HepG2 (cell line): ENCODE results near the gene ACTN4. TPM values are rescaled to one million over a fixed set of nuclear protein-coding genes. Genes with fewer than 3 reads are reported as not detected.

Experiments used
- ATF7-NPFF ChIP-seq: sonication (generic); formaldehyde crosslinking; IDR thresholded peaks from 2 replicates; pipeline ENCODE4 v1.8.1; 2023; ENCODE audit warnings: mild to moderate bottlenecking, low read depth, missing genetic modification reagents, moderate library complexity
- CREM ChIP-seq, 2 experiments: sonication (generic) in 1 of 2; formaldehyde crosslinking in 1 of 2; IDR thresholded peaks; 2 replicates each; pipeline versions ENCODE4 v1.4.0 to v1.6.1; 2016 to 2020; ENCODE audit warnings: antibody characterized with exemption in 1 of 2, mild to moderate bottlenecking in 1 of 2, missing genetic modification reagents in 1 of 2
- FOXA3 ChIP-seq: IDR thresholded peaks from 2 replicates; pipeline ENCODE4 v1.6.1; 2016; ENCODE audit warnings: missing genetic modification reagents, missing compliant biosample characterization
- GATAD2A ChIP-seq: IDR thresholded peaks from 2 replicates; pipeline ENCODE4 v1.6.1; 2016
- HOXA9 ChIP-seq: sonication (generic); formaldehyde crosslinking; IDR thresholded peaks from 2 replicates; pipeline ENCODE4 v1.8.1; 2022; ENCODE audit warnings: missing genetic modification reagents, mild to moderate bottlenecking, moderate library complexity, borderline replicate concordance
- MTERF4 ChIP-seq: sonication (generic); formaldehyde crosslinking; IDR thresholded peaks from 2 replicates; pipeline ENCODE4 v1.8.0; 2023; ENCODE audit warnings: mild to moderate bottlenecking, missing genetic modification reagents
- NCOA2 ChIP-seq: sonication (generic); formaldehyde crosslinking; IDR thresholded peaks from 2 replicates; pipeline ENCODE4 v1.8.0; 2022; ENCODE audit warnings: inconsistent platforms
- POLR2G ChIP-seq: fragments of 200-400 bp; formaldehyde crosslinking; IDR thresholded peaks from 2 replicates; pipeline ENCODE4 v1.6.1; 2018; ENCODE audit warnings: mild to moderate bottlenecking, low read depth, low read length, moderate library complexity
- RXRB ChIP-seq: IDR thresholded peaks from 2 replicates; pipeline ENCODE4 v1.6.1; 2016; ENCODE audit warnings: borderline replicate concordance, missing genetic modification reagents, missing compliant biosample characterization
- TBX3 ChIP-seq: fragments of 450-650 bp; IDR thresholded peaks from 2 replicates; pipeline ENCODE4 v1.6.1; 2017; ENCODE audit warnings: antibody characterized with exemption, mild to moderate bottlenecking, inconsistent platforms, borderline replicate concordance
- TEAD3 ChIP-seq: optimal IDR thresholded peaks from 2 replicates; pipeline ENCODE3; 2016; ENCODE audit warnings: borderline replicate concordance
- YEATS4 ChIP-seq: sonication (generic); formaldehyde crosslinking; IDR thresholded peaks from 2 replicates; pipeline ENCODE4 v1.4.0; 2020; ENCODE audit warnings: missing genetic modification reagents, borderline replicate concordance
- ZBTB39 ChIP-seq: sonication (generic); formaldehyde crosslinking; IDR thresholded peaks from 2 replicates; pipeline ENCODE4 v1.5.0; 2020; ENCODE audit warnings: missing genetic modification reagents
- ZNF10 ChIP-seq: sonication (generic); formaldehyde crosslinking; IDR thresholded peaks from 2 replicates; pipeline ENCODE4 v1.4.0; 2020; ENCODE audit warnings: mild to moderate bottlenecking, low read depth, missing genetic modification reagents, borderline replicate concordance
- ZNF253 ChIP-seq: sonication (generic); formaldehyde crosslinking; IDR thresholded peaks from 2 replicates; pipeline ENCODE4 v1.8.0; 2022; ENCODE audit warnings: mild to moderate bottlenecking, missing genetic modification reagents, borderline replicate concordance
- ZNF264 ChIP-seq: sonication (generic); formaldehyde crosslinking; IDR thresholded peaks from 2 replicates; pipeline ENCODE4 v1.4.0; 2020; ENCODE audit warnings: missing genetic modification reagents
- ZNF30 ChIP-seq: sonication (generic); formaldehyde crosslinking; IDR thresholded peaks from 2 replicates; pipeline ENCODE4 v1.5.0; 2020; ENCODE audit warnings: mild to moderate bottlenecking, missing genetic modification reagents
- ZNF337 ChIP-seq: sonication (generic); formaldehyde crosslinking; IDR thresholded peaks from 2 replicates; pipeline ENCODE4 v1.5.1; 2020; ENCODE audit warnings: missing genetic modification reagents, low read depth, mild to moderate bottlenecking, borderline replicate concordance
- ZNF33A ChIP-seq: sonication (generic); formaldehyde crosslinking; IDR thresholded peaks from 2 replicates; pipeline ENCODE4 v1.5.1; 2020; ENCODE audit warnings: missing genetic modification reagents, mild to moderate bottlenecking, moderate library complexity, borderline replicate concordance
- ZNF547 ChIP-seq: sonication (generic); formaldehyde crosslinking; IDR thresholded peaks from 2 replicates; pipeline ENCODE4 v1.5.1; 2020; ENCODE audit warnings: mild to moderate bottlenecking, missing genetic modification reagents
- ZNF850 ChIP-seq: sonication (generic); formaldehyde crosslinking; conservative IDR thresholded peaks from 2 replicates; pipeline ENCODE4 v1.9.0; 2021; ENCODE audit warnings: mild to moderate bottlenecking, missing genetic modification reagents
- ZSCAN20 ChIP-seq: sonication (generic); formaldehyde crosslinking; IDR thresholded peaks from 2 replicates; pipeline ENCODE4 v1.4.0; 2020; ENCODE audit warnings: missing genetic modification reagents, mild to moderate bottlenecking, borderline replicate concordance
- polyA plus RNA-seq, 8 experiments: library from polyadenylated mRNA; depleted of rRNA in 3 of 8; stranded (reverse) in 7 of 8; unstranded in 1 of 8; fragments of >200 nt; fragmentation: Illumina TruSeq in 4 of 8; extraction: Trizol in 4 of 8; gene quantifications; 2 replicates each; pipeline versions ENCODE4 v1.2.1 to v1.2.3, GENCODE V29; 2011 to 2016; ENCODE audit warnings: low read depth in 4 of 8, missing spikeins in 1 of 8, mixed read lengths in 1 of 8; ENCODE audit not compliant: insufficient read depth in 1 of 8
- total RNA-seq, 5 experiments: library from RNA; depleted of rRNA; stranded (reverse); fragments of >200 nt; fragmentation: Illumina TruSeq; extraction: Trizol; gene quantifications; 2 replicates each; pipeline ENCODE4 v1.2.3, GENCODE V29; 2016; ENCODE audit warnings: low read depth in 1 of 5
- TF ChIP-seq, protein P1 (sequence below): sonication (generic); formaldehyde crosslinking; IDR thresholded peaks from 2 replicates; pipeline ENCODE4 v1.8.0; 2022; ENCODE audit warnings: mild to moderate bottlenecking, missing genetic modification reagents, moderate library complexity
- TF ChIP-seq, protein P2 (sequence below): sonication (generic); formaldehyde crosslinking; IDR thresholded peaks from 2 replicates; pipeline ENCODE4 v1.4.0; 2020; ENCODE audit warnings: missing genetic modification reagents
- TF ChIP-seq, protein P3 (sequence below): IDR thresholded peaks from 2 replicates; pipeline ENCODE4 v1.6.1; 2016; ENCODE audit warnings: missing genetic modification reagents, missing compliant biosample characterization

The ACTN4 gene
- total and polyA plus RNA-seq, 2 of the 13 experiments (the other 11 are each of a cell fraction or from before 2014, with no cell fraction given): 171 to 192 TPM

- no peak for TF ChIP-seq ZNF10 (CRISPR knock-in tag)
- TF ChIP-seq MTERF4 (CRISPR knock-in tag): no peak
- TF ChIP-seq TBX3: peak; percentile 87
- no peak for TF ChIP-seq ATF7-NPFF
- TF ChIP-seq TEAD3 (CRISPR knock-in tag): no peak
- TF ChIP-seq ZNF30: no peak
- TF ChIP-seq ZNF850: no peak
- TF ChIP-seq ZSCAN20 (CRISPR knock-in tag): no peak
- TF ChIP-seq GATAD2A: peak; percentile 39; the same call in 1 of the 2 replicates
- no peak for TF ChIP-seq ZNF33A (CRISPR knock-in tag)
- TF ChIP-seq, protein P1, sequence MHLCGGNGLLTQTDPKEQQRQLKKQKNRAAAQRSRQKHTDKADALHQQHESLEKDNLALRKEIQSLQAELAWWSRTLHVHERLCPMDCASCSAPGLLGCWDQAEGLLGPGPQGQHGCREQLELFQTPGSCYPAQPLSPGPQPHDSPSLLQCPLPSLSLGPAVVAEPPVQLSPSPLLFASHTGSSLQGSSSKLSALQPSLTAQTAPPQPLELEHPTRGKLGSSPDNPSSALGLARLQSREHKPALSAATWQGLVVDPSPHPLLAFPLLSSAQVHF (CRISPR knock-in tag): no peak
- TF ChIP-seq POLR2G: 0 out of 2 replicates have a peak, but pooled peaks have one; percentile 42
- TF ChIP-seq ZNF264: no peak
- TF ChIP-seq ZNF253: no peak
- TF ChIP-seq, protein P2, sequence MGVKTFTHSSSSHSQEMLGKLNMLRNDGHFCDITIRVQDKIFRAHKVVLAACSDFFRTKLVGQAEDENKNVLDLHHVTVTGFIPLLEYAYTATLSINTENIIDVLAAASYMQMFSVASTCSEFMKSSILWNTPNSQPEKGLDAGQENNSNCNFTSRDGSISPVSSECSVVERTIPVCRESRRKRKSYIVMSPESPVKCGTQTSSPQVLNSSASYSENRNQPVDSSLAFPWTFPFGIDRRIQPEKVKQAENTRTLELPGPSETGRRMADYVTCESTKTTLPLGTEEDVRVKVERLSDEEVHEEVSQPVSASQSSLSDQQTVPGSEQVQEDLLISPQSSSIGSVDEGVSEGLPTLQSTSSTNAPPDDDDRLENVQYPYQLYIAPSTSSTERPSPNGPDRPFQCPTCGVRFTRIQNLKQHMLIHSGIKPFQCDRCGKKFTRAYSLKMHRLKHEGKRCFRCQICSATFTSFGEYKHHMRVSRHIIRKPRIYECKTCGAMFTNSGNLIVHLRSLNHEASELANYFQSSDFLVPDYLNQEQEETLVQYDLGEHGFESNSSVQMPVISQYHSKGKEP (CRISPR knock-in tag): no peak
- TF ChIP-seq FOXA3 (CRISPR knock-in tag): no peak
- peak; percentile 33; the same call in 1 of the 2 replicates for TF ChIP-seq RXRB (CRISPR knock-in tag)
- peak; percentile 29; the same call in 1 of the 2 replicates for TF ChIP-seq YEATS4 (CRISPR knock-in tag)
- TF ChIP-seq ZNF337 (CRISPR knock-in tag): no peak
- TF ChIP-seq CREM (IDR thresholded peaks at IDR 0.05): peak; percentile 11; the same call in 1 of the 2 replicates
- TF ChIP-seq CREM (CRISPR knock-in tag; IDR thresholded peaks at IDR 0.05): no peak
- no peak for TF ChIP-seq ZBTB39 (CRISPR knock-in tag)
- TF ChIP-seq, protein P3, sequence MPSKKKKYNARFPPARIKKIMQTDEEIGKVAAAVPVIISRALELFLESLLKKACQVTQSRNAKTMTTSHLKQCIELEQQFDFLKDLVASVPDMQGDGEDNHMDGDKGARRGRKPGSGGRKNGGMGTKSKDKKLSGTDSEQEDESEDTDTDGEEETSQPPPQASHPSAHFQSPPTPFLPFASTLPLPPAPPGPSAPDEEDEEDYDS (CRISPR knock-in tag): peak; percentile 58; the same call in 1 of the 2 replicates
- no peak for TF ChIP-seq ZNF547 (CRISPR knock-in tag)
- no peak for TF ChIP-seq HOXA9 (CRISPR knock-in tag)
- TF ChIP-seq NCOA2: 0 out of 2 replicates have a peak, but pooled peaks have one; percentile 6
These were observed 116.4 kb downstream of the ACTN4 start (continued) for GRCh38 chr19:38763795-38764220.
